Stimulated activated naive CD8-positive, alpha-beta T cell treated with anti-CD3 and anti-CD28 coated beads, Interleukin-15, Interleukin-2, amounts not matched to agents 100 ng/mL and 50 ng/mL, for 24 hours (primary cell): ENCODE data around the gene DOP1B.
"Not testable (repeated sequence)": the region's sequence is repeated elsewhere in the genome, so short reads cannot be mapped to it uniquely, and the experiment has no call there.

Experiments used
- H3K27ac Mint-ChIP-seq: one replicate; pipeline ENCODE4 v1.8.0; 2021; ENCODE audit warnings: mild to moderate bottlenecking, mixed read lengths
- H3K27me3 Mint-ChIP-seq: one replicate; pipeline ENCODE4 v1.8.0; 2021; ENCODE audit warnings: mixed read lengths
- H3K36me3 Mint-ChIP-seq: one replicate; pipeline ENCODE4 v1.8.0; 2021; ENCODE audit warnings: low read depth, mixed read lengths
- H3K4me1 Mint-ChIP-seq: one replicate; pipeline ENCODE4 v1.8.0; 2021; ENCODE audit warnings: low read depth, mixed read lengths
- H3K4me3 Mint-ChIP-seq: one replicate; pipeline ENCODE4 v1.8.0; 2021; ENCODE audit warnings: mild to moderate bottlenecking, mixed read lengths
- H3K9me3 Mint-ChIP-seq: one replicate; pipeline ENCODE4 v1.8.0; 2021; ENCODE audit warnings: mixed read lengths

Gene DOP1B

GRCh38 chr21:36199575-36199974 lies 43.0 kb downstream of the DOP1B start:
- H3K27ac Mint-ChIP-seq, H3K9me3 Mint-ChIP-seq, H3K4me3 Mint-ChIP-seq, H3K27me3 Mint-ChIP-seq: not testable (repeated sequence)
- Mint-ChIP-seq H3K36me3 (peaks cover 12% of the 10 kb centered on the region), H3K4me1 (peaks cover 17% of the 10 kb centered on the region)

DNA sequence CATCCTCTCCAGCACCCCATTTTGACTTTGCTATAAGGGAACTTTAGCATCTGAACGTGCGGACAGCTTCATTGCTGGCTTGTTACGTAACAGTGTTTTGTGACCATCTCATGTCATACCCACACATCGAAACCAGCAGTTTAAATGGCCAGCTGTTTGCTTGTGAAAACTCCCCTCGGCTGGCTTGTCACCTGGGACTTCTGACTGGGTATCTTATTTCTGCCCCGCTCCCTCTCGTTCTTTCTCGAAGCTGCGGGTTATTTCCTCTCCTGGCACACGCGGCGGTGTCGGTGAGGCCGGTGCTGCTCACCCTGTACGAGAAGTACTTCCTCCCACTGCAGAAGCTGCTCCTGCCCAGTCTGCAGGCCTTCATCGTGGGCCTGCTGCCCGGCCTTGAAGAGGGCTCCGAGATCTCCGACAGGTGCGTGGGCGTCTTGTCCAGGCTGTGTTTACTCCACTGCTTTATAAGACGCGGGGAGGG lies 43.5 kb downstream of the DOP1B start:
- Mint-ChIP-seq H3K4me3 (no peak overlapping the region), H3K27ac (no peak overlapping the region), H3K9me3 (no peaks in the 10 kb centered on the region), H3K4me1 (peaks cover 17% of the 10 kb centered on the region), H3K36me3 (peaks cover 12% of the 10 kb centered on the region), H3K27me3 (no peaks in the 10 kb centered on the region)

DNA sequence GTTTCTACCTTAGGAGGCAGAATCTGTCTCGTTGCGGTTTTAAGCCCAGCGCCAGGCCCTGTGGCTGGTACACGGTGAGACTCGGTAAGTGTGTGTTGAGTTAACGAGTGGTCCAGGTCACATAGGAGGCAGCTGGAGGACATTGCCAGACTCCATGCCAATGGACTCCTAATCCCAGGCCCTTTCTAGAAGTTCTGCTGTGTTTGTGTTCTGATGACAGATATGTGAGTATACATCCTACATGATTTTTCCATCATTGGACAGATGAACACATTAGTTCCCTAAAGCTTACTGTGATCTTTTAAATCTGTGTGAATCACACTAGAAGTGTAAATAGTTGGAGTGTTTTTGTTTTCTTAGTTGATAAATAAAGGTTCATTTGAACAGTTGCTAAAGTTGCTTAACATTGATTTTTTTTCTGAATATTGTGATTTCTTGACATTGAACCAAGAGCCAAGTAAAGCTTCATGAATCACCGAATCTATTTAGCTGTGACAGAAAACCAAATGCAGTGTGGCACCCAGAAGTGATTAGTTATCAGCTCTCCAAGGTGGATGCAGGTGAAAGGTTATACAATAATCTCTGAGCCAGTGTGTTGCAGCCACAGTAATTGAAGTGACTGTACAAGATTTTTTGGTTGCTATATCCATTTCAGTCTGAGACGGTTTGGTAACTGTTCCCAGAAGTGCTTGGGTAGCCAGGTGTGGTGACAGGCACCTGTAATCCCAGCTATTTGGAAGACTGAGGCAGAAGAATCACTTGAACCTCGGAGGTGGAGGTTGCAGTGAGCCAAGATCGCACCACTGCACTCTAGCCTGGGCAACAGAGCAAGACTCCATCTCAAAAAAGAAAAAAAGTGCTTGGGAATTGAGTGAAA lies 46.3 kb downstream of the DOP1B start:
- no peak overlapping the region for H3K4me3 Mint-ChIP-seq
- H3K27me3 Mint-ChIP-seq: no peaks in the 10 kb centered on the region
- no peaks in the 10 kb centered on the region for H3K9me3 Mint-ChIP-seq
- no peak overlapping the region for H3K27ac Mint-ChIP-seq
- H3K4me1 Mint-ChIP-seq: peaks cover 24% of the 10 kb centered on the region
- H3K36me3 Mint-ChIP-seq: peaks cover 12% of the 10 kb centered on the region

DNA sequence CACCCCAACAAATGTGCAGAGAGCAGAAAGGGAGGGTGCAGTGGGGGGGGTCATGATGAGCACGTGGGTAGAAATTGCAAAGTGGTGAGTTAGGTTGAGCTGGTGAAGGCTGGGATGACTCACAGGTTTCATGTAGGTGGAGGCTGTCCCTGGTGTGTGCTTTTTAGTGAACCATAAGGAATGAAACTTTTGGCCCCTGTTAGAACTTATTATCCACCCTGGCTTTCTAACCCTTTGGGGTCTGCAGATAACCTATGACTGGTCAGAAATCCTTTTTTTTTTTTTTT lies 46.9 kb downstream of the DOP1B start:
- H3K4me3 Mint-ChIP-seq: no peak overlapping the region
- H3K27me3 Mint-ChIP-seq: no peaks in the 10 kb centered on the region
- H3K36me3 Mint-ChIP-seq: peaks cover 10% of the 10 kb centered on the region
- peaks cover 24% of the 10 kb centered on the region for H3K4me1 Mint-ChIP-seq
- H3K9me3 Mint-ChIP-seq: no peaks in the 10 kb centered on the region
- no peak overlapping the region for H3K27ac Mint-ChIP-seq

DNA sequence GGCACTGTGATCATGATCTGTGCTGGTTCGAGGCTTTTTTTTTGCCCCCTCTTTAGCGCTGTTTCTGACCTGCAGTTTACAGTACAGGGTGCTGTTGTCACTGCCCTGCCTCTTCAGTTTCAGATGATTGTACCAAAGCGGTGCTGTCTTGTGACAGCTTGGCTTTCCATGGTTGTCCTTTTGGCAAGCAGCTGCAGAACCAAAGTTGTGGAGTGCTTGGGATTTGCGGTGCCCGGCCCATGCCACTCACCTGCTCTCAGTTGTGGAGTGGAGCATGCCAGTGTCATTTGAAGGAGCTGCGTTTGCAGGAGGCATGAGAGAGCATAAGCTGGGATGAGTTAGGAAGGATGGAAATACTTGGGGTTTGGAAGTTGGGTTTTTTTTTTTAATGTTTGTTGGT lies 48.4 kb downstream of the DOP1B start:
- Mint-ChIP-seq H3K9me3 (no peaks in the 10 kb centered on the region), H3K4me1 (peaks cover 30% of the 10 kb centered on the region), H3K4me3 (no peak overlapping the region), H3K36me3 (peaks cover 6% of the 10 kb centered on the region), H3K27ac (no peak overlapping the region), H3K27me3 (no peaks in the 10 kb centered on the region)

DNA sequence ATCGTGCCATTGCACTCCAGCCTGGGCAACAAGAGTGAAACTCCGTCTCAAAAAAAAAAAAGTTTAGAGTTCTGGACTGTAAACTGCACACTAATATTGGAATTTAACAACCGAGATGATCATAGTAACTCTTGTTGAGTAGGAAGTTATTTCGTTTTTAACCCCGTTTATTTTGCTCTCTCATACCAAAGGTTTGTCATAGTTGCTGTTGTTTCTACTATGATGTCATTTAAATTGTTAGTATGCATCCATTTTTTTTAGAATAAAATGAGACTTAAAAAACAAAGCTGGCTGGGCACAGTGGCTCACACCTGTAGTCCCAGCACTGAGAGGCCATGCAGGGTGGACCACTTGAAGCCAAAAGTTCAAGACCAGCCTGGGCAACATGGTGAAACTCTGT lies 49.3 kb downstream of the DOP1B start:
- Mint-ChIP-seq H3K27me3 (no peaks in the 10 kb centered on the region), H3K4me3 (no peak overlapping the region), H3K4me1 (peaks cover 32% of the 10 kb centered on the region), H3K9me3 (no peaks in the 10 kb centered on the region), H3K36me3 (peaks cover 12% of the 10 kb centered on the region), H3K27ac (no peak overlapping the region)
